ENCODE measurements around the gene STRN3.

The STRN3 gene

GRCh38 chr14:30921788-30922187 is 104.4 kb downstream of the STRN3 start:
- DNase-seq, result no peak
- H3K18ac ChIP-seq (ENCODE audit: low read length), result no peak overlapping the region
- no peak overlapping the region for H4K91ac ChIP-seq (ENCODE audit: low read depth, low read length)
- no peak overlapping the region for H3K9ac ChIP-seq (ENCODE audit: low read length)
- H3K9me3 ChIP-seq (ENCODE audit: insufficient read depth, low read depth, low read length), result no peaks in the 10 kb centered on the region
- no peaks in the 10 kb centered on the region for H3K79me2 ChIP-seq (ENCODE audit: control insufficient read depth, insufficient read depth, low read length, poor library complexity)
- H2BK5ac ChIP-seq (ENCODE audit: low read depth, low read length, poor library complexity), result no peak overlapping the region
- H4K12ac ChIP-seq (ENCODE audit: low read depth, low read length), result no peak overlapping the region
- no peak overlapping the region for H2AFZ ChIP-seq (ENCODE audit: insufficient read depth, low read length, poor library complexity)
- no peaks in the 10 kb centered on the region for H3K4me1 ChIP-seq (ENCODE audit: control insufficient read depth in 1 of 2, insufficient read depth in 2 of 2, low read length in 2 of 2)
- no peaks in the 10 kb centered on the region for H3K27me3 ChIP-seq (ENCODE audit: insufficient read depth, low read length)
- H4K8ac ChIP-seq (ENCODE audit: low read depth, low read length), result no peak overlapping the region
- H3K23ac ChIP-seq (ENCODE audit: low read length), result no peak overlapping the region
- H2BK120ac ChIP-seq (ENCODE audit: insufficient read depth, low read length, poor library complexity), result no peak overlapping the region
- H3K4me3 ChIP-seq (ENCODE audit: low read depth, low read length), result no peak overlapping the region
- H3K36me3 ChIP-seq (ENCODE audit: control insufficient read depth in 1 of 2, insufficient read depth in 2 of 2, low read length in 2 of 2), result peaks cover 3 to 4% of the 10 kb centered on the region in 2 experiments
- H3K79me1 ChIP-seq (ENCODE audit: low read length), result no peaks in the 10 kb centered on the region
- no peak overlapping the region for H3K27ac ChIP-seq (ENCODE audit: low read depth, low read length)
- no peak overlapping the region for H3K14ac ChIP-seq (ENCODE audit: low read length)
- H2AK5ac ChIP-seq (ENCODE audit: low read length), result no peak overlapping the region
- no peak overlapping the region for H3K4me2 ChIP-seq (ENCODE audit: low read length)
- H2BK12ac ChIP-seq (ENCODE audit: low read length), result no peak overlapping the region
- H3K4ac ChIP-seq (ENCODE audit: low read depth, low read length), result no peak overlapping the region
- no CpG with 5 or more reads among the region's 2 CpGs for WGBS (ENCODE audit: extremely low coverage, insufficient coverage, insufficient read length)

GRCh38 chr14:30921305-30921704 is 104.9 kb downstream of the STRN3 start:
- no peaks in the 10 kb centered on the region for H3K79me1 ChIP-seq (ENCODE audit: low read length)
- H4K91ac ChIP-seq (ENCODE audit: low read depth, low read length), result no peak overlapping the region
- H2AFZ ChIP-seq (ENCODE audit: insufficient read depth, low read length, poor library complexity), result no peak overlapping the region
- no CpG with 5 or more reads among the region's 1 CpG for WGBS (ENCODE audit: extremely low coverage, insufficient coverage, insufficient read length)
- peaks cover 3 to 4% of the 10 kb centered on the region in 2 experiments for H3K36me3 ChIP-seq (ENCODE audit: control insufficient read depth in 1 of 2, insufficient read depth in 2 of 2, low read length in 2 of 2)
- H3K4me2 ChIP-seq (ENCODE audit: low read length), result no peak overlapping the region
- no peaks in the 10 kb centered on the region for H3K9me3 ChIP-seq (ENCODE audit: insufficient read depth, low read depth, low read length)
- H3K79me2 ChIP-seq (ENCODE audit: control insufficient read depth, insufficient read depth, low read length, poor library complexity), result no peaks in the 10 kb centered on the region
- no peak overlapping the region for H3K23ac ChIP-seq (ENCODE audit: low read length)
- H2AK5ac ChIP-seq (ENCODE audit: low read length), result no peak overlapping the region
- H3K9ac ChIP-seq (ENCODE audit: low read length), result no peak overlapping the region
- DNase-seq, result no peak
- no peak overlapping the region for H3K4ac ChIP-seq (ENCODE audit: low read depth, low read length)
- H3K14ac ChIP-seq (ENCODE audit: low read length), result no peak overlapping the region
- no peak overlapping the region for H4K8ac ChIP-seq (ENCODE audit: low read depth, low read length)
- no peak overlapping the region for H2BK12ac ChIP-seq (ENCODE audit: low read length)
- no peak overlapping the region for H3K4me3 ChIP-seq (ENCODE audit: low read depth, low read length)
- no peaks in the 10 kb centered on the region for H3K27me3 ChIP-seq (ENCODE audit: insufficient read depth, low read length)
- H2BK5ac ChIP-seq (ENCODE audit: low read depth, low read length, poor library complexity), result no peak overlapping the region
- no peak overlapping the region for H4K12ac ChIP-seq (ENCODE audit: low read depth, low read length)
- H2BK120ac ChIP-seq (ENCODE audit: insufficient read depth, low read length, poor library complexity), result no peak overlapping the region
- H3K4me1 ChIP-seq (ENCODE audit: control insufficient read depth in 1 of 2, insufficient read depth in 2 of 2, low read length in 2 of 2), result no peaks in the 10 kb centered on the region
- H3K18ac ChIP-seq (ENCODE audit: low read length), result no peak overlapping the region
- no peak overlapping the region for H3K27ac ChIP-seq (ENCODE audit: low read depth, low read length)

- H2BK12ac ChIP-seq (ENCODE audit: low read length), result no peak overlapping the region
- whole genome bisulfite sequencing (ENCODE audit: extremely low coverage, insufficient coverage, insufficient read length), result no CpG with 5 or more reads among the region's 2 CpGs
These were observed 110.6 kb downstream of the STRN3 start for GRCh38 chr14:30915596-30915995.

GRCh38 chr14:30914812-30915211 is 111.4 kb downstream of the STRN3 start:
- Histone ChIP-seq H2BK5ac (ENCODE audit: low read depth, low read length, poor library complexity) (no peak overlapping the region), H4K91ac (ENCODE audit: low read depth, low read length) (no peak overlapping the region)
- no CpG with 5 or more reads among the region's 1 CpG for WGBS (ENCODE audit: extremely low coverage, insufficient coverage, insufficient read length)

More at GRCh38 chr14:30915596-30915995, 110.6 kb downstream of the STRN3 start:
- H3K4me3 ChIP-seq (ENCODE audit: low read depth, low read length), result no peak overlapping the region
- H3K14ac ChIP-seq (ENCODE audit: low read length), result no peak overlapping the region
- H3K9ac ChIP-seq (ENCODE audit: low read length), result no peak overlapping the region
- no peaks in the 10 kb centered on the region for H3K9me3 ChIP-seq (ENCODE audit: insufficient read depth, low read depth, low read length)
- no peak overlapping the region for H2BK5ac ChIP-seq (ENCODE audit: low read depth, low read length, poor library complexity)
- H3K23ac ChIP-seq (ENCODE audit: low read length), result no peak overlapping the region
- no peak for DNase-seq
- H2BK120ac ChIP-seq (ENCODE audit: insufficient read depth, low read length, poor library complexity), result no peak overlapping the region
- no peak overlapping the region for H2AFZ ChIP-seq (ENCODE audit: insufficient read depth, low read length, poor library complexity)
- H3K27me3 ChIP-seq (ENCODE audit: insufficient read depth, low read length), result no peaks in the 10 kb centered on the region
- H3K4ac ChIP-seq (ENCODE audit: low read depth, low read length), result no peak overlapping the region
- no peak overlapping the region for H4K8ac ChIP-seq (ENCODE audit: low read depth, low read length)
- no peak overlapping the region for H3K4me2 ChIP-seq (ENCODE audit: low read length)
- H3K27ac ChIP-seq (ENCODE audit: low read depth, low read length), result no peak overlapping the region
- H3K36me3 ChIP-seq (ENCODE audit: control insufficient read depth in 1 of 2, insufficient read depth in 2 of 2, low read length in 2 of 2), result peaks cover 3 to 5% of the 10 kb centered on the region in 2 experiments
- no peak overlapping the region for H4K91ac ChIP-seq (ENCODE audit: low read depth, low read length)
- no peak overlapping the region for H2AK5ac ChIP-seq (ENCODE audit: low read length)
- no peak overlapping the region for H4K12ac ChIP-seq (ENCODE audit: low read depth, low read length)
- H3K18ac ChIP-seq (ENCODE audit: low read length), result no peak overlapping the region
- H3K79me1 ChIP-seq (ENCODE audit: low read length), result no peaks in the 10 kb centered on the region
- H3K79me2 ChIP-seq (ENCODE audit: control insufficient read depth, insufficient read depth, low read length, poor library complexity), result no peaks in the 10 kb centered on the region
- no peaks in the 10 kb centered on the region for H3K4me1 ChIP-seq (ENCODE audit: control insufficient read depth in 1 of 2, insufficient read depth in 2 of 2, low read length in 2 of 2)

More at GRCh38 chr14:30914812-30915211, 111.4 kb downstream of the STRN3 start:
- Histone ChIP-seq H3K79me1 (ENCODE audit: low read length) (no peaks in the 10 kb centered on the region), H2AK5ac (ENCODE audit: low read length) (no peak overlapping the region), H2AFZ (ENCODE audit: insufficient read depth, low read length, poor library complexity) (no peak overlapping the region), H3K27ac (ENCODE audit: low read depth, low read length) (no peak overlapping the region), H3K4me3 (ENCODE audit: low read depth, low read length) (no peak overlapping the region), H3K18ac (ENCODE audit: low read length) (no peak overlapping the region), H4K8ac (ENCODE audit: low read depth, low read length) (no peak overlapping the region), H2BK120ac (ENCODE audit: insufficient read depth, low read length, poor library complexity) (no peak overlapping the region), H3K14ac (ENCODE audit: low read length) (no peak overlapping the region), H3K36me3 (ENCODE audit: control insufficient read depth in 1 of 2, insufficient read depth in 2 of 2, low read length in 2 of 2) (peaks cover 3 to 5% of the 10 kb centered on the region in 2 experiments), H3K9me3 (ENCODE audit: insufficient read depth, low read depth, low read length) (no peaks in the 10 kb centered on the region), H2BK12ac (ENCODE audit: low read length) (no peak overlapping the region), H3K9ac (ENCODE audit: low read length) (no peak overlapping the region), H3K4ac (ENCODE audit: low read depth, low read length) (no peak overlapping the region), H3K4me2 (ENCODE audit: low read length) (no peak overlapping the region), H3K79me2 (ENCODE audit: control insufficient read depth, insufficient read depth, low read length, poor library complexity) (no peaks in the 10 kb centered on the region), H3K23ac (ENCODE audit: low read length) (no peak overlapping the region), H4K12ac (ENCODE audit: low read depth, low read length) (no peak overlapping the region), H3K4me1 (ENCODE audit: control insufficient read depth in 1 of 2, insufficient read depth in 2 of 2, low read length in 2 of 2) (no peaks in the 10 kb centered on the region), H3K27me3 (ENCODE audit: insufficient read depth, low read length) (no peaks in the 10 kb centered on the region)
- no peak for DNase-seq

Data from trophoblast cell (in vitro differentiated cells and primary cell).